Measurements from ENCODE around the gene TCF19.

Gene TCF19

GRCh38 chr6:31210741-31211532 is 52.5 kb downstream of the TCF19 start:
- no peak for DNase-seq
